ENCODE data around the gene APOBEC4.

DNA sequence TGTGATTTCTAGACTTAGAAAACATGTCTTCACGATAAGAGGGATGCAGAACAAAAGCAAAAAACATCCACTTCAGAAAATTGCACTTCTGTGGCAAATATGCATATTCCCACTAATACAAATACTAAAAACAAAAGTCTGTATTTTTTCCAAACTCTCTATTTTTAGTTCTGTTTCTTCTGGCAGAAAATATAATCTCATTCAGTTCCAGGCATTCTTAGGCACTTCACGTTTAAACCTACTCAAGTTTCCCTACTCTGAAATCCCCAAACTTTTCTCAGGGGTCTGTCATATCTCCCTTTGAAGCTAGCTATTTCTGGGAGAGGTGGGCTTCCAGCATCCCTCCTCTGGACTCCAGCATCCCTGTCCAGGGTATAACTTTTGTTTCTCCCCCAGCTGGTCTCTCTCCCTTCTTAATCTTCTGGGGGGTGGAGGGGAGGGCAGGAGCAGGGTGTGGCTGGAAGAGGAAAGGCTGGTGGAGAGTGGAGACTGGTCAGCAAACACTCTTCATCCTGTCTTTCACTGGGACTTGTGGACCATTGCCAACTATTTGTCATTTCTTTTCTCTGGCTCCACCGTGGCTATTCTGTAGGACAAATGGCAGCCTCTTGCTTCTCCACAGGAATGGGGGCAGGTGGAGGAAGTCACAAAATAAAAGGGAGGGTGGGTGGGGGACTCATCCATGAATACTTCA, 43.2 kb downstream of the APOBEC4 start:
- TF ChIP-seq, protein P1, sequence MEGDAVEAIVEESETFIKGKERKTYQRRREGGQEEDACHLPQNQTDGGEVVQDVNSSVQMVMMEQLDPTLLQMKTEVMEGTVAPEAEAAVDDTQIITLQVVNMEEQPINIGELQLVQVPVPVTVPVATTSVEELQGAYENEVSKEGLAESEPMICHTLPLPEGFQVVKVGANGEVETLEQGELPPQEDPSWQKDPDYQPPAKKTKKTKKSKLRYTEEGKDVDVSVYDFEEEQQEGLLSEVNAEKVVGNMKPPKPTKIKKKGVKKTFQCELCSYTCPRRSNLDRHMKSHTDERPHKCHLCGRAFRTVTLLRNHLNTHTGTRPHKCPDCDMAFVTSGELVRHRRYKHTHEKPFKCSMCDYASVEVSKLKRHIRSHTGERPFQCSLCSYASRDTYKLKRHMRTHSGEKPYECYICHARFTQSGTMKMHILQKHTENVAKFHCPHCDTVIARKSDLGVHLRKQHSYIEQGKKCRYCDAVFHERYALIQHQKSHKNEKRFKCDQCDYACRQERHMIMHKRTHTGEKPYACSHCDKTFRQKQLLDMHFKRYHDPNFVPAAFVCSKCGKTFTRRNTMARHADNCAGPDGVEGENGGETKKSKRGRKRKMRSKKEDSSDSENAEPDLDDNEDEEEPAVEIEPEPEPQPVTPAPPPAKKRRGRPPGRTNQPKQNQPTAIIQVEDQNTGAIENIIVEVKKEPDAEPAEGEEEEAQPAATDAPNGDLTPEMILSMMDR (IDR thresholded peaks at IDR 0.05; ENCODE audit: poor library complexity, severe bottlenecking), result no peak
- TF ChIP-seq EP300 (conservative IDR thresholded peaks at IDR 0.05; ENCODE audit: poor library complexity, severe bottlenecking) (no peak), EZH2 (IDR thresholded peaks at IDR 0.05; ENCODE audit: borderline replicate concordance, insufficient read depth, low read length, poor library complexity, severe bottlenecking) (no peak), SMC3 (conservative IDR thresholded peaks at IDR 0.05; ENCODE audit: poor library complexity) (no peak), POLR2AphosphoS5 (IDR thresholded peaks at IDR 0.05) (no peak)
- TF ChIP-seq, protein P2, sequence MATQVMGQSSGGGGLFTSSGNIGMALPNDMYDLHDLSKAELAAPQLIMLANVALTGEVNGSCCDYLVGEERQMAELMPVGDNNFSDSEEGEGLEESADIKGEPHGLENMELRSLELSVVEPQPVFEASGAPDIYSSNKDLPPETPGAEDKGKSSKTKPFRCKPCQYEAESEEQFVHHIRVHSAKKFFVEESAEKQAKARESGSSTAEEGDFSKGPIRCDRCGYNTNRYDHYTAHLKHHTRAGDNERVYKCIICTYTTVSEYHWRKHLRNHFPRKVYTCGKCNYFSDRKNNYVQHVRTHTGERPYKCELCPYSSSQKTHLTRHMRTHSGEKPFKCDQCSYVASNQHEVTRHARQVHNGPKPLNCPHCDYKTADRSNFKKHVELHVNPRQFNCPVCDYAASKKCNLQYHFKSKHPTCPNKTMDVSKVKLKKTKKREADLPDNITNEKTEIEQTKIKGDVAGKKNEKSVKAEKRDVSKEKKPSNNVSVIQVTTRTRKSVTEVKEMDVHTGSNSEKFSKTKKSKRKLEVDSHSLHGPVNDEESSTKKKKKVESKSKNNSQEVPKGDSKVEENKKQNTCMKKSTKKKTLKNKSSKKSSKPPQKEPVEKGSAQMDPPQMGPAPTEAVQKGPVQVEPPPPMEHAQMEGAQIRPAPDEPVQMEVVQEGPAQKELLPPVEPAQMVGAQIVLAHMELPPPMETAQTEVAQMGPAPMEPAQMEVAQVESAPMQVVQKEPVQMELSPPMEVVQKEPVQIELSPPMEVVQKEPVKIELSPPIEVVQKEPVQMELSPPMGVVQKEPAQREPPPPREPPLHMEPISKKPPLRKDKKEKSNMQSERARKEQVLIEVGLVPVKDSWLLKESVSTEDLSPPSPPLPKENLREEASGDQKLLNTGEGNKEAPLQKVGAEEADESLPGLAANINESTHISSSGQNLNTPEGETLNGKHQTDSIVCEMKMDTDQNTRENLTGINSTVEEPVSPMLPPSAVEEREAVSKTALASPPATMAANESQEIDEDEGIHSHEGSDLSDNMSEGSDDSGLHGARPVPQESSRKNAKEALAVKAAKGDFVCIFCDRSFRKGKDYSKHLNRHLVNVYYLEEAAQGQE (IDR thresholded peaks at IDR 0.05; ENCODE audit: borderline replicate concordance), result no peak

All from neural cell (in vitro differentiated cells).